ENCODE results near the gene PPP1R27. TPM values are rescaled to one million over a fixed set of nuclear protein-coding genes. Genes with fewer than 3 reads are reported as not detected.

PPP1R27 gene
- total RNA-seq, 1 donor: not detected

- no peak for DNase-seq (ENCODE audit: low read depth)
- TF ChIP-seq CTCF (IDR thresholded peaks at IDR 0.05; ENCODE audit: insufficient read depth, low read length): no peak
- no peak overlapping the region for H3K4me3 ChIP-seq (ENCODE audit: low read depth, low read length)
Observed at GRCh38 chr17:81825841-81826466, 8.9 kb downstream of the PPP1R27 start.

GRCh38 chr17:81824595-81824994 lies 10.3 kb downstream of the PPP1R27 start:
- TF ChIP-seq CTCF (IDR thresholded peaks at IDR 0.05; ENCODE audit: insufficient read depth, low read length): no peak
- DNase-seq (ENCODE audit: low read depth): no peak
- H3K4me3 ChIP-seq (ENCODE audit: low read depth, low read length): no peak overlapping the region

- TF ChIP-seq CTCF (IDR thresholded peaks at IDR 0.05; ENCODE audit: insufficient read depth, low read length): no peak
- no peak for DNase-seq (ENCODE audit: low read depth)
- H3K4me3 ChIP-seq (ENCODE audit: low read depth, low read length): no peak overlapping the region
Observed at GRCh38 chr17:81823820-81824550, 10.9 kb downstream of the PPP1R27 start.

GRCh38 chr17:81822996-81823819 lies 11.6 kb downstream of the PPP1R27 start:
- no peak for TF ChIP-seq CTCF (IDR thresholded peaks at IDR 0.05; ENCODE audit: insufficient read depth, low read length)
- no peak overlapping the region for H3K4me3 ChIP-seq (ENCODE audit: low read depth, low read length)
- DNase-seq (ENCODE audit: low read depth): no peak

- H3K4me3 ChIP-seq (ENCODE audit: low read depth, low read length): no peak overlapping the region
- no peak for DNase-seq (ENCODE audit: low read depth)
- no peak for TF ChIP-seq CTCF (IDR thresholded peaks at IDR 0.05; ENCODE audit: insufficient read depth, low read length)
Observed at GRCh38 chr17:81822312-81822637, 12.6 kb downstream of the PPP1R27 start.

- no peak overlapping the region for H3K4me3 ChIP-seq (ENCODE audit: low read depth, low read length)
- DNase-seq (ENCODE audit: low read depth): peak; percentile 55
- peak; percentile 58 for TF ChIP-seq CTCF (IDR thresholded peaks at IDR 0.05; ENCODE audit: insufficient read depth, low read length)
Observed at GRCh38 chr17:81821603-81822311, 13.1 kb downstream of the PPP1R27 start.

Data from fibroblast of the aortic adventitia (primary cell).